Spleen (tissue), 11 donors: ENCODE measurements around the gene TSBP1. TPM values are rescaled to one million over a fixed set of nuclear protein-coding genes. Genes with fewer than 3 reads are reported as not detected.

ENCODE experiments used
- DNase-seq: peaks from one replicate; pipeline ENCODE4 v3.0.0-alpha.2; 2020
- H3K27ac ChIP-seq, 8 donors: fragments of 200-600 bp; sonication (generic) in 7 of 8; 1 replicate in 4 of 8; 2 replicates in 4 of 8; pipeline versions ENCODE4 v1.5.0 to v1.8.0; 2016 to 2021; ENCODE audit warnings: inconsistent platforms in 4 of 8, mild to moderate bottlenecking in 4 of 8, moderate library complexity in 1 of 8
- H3K27me3 ChIP-seq, 7 donors: fragments of 200-600 bp; sonication (generic) in 6 of 7; replicated peaks in 1 of 7; 1 replicate in 4 of 7; 2 replicates in 3 of 7; pipeline versions ENCODE4 v1.5.0 to v1.8.0; 2016 to 2021; ENCODE audit warnings: inconsistent platforms in 3 of 7, mild to moderate bottlenecking in 1 of 7
- H3K36me3 ChIP-seq, 6 donors: fragments of 200-600 bp; sonication (generic) in 5 of 6; 1 replicate in 4 of 6; 2 replicates in 2 of 6; pipeline versions ENCODE4 v1.5.0 to v1.8.0; 2016 to 2021; ENCODE audit warnings: inconsistent platforms in 2 of 6
- H3K4me1 ChIP-seq, 6 donors: fragments of 200-600 bp; sonication (generic) in 5 of 6; 1 replicate in 3 of 6; 2 replicates in 3 of 6; pipeline versions ENCODE4 v1.5.0 to v1.8.0; 2016 to 2021; ENCODE audit warnings: inconsistent platforms in 3 of 6
- H3K4me3 ChIP-seq, 8 donors: fragments of 200-600 bp; sonication (generic) in 7 of 8; 1 replicate in 4 of 8; 2 replicates in 4 of 8; pipeline versions ENCODE4 v1.5.0 to v1.8.0; 2016 to 2021; ENCODE audit warnings: inconsistent platforms in 4 of 8, mild to moderate bottlenecking in 4 of 8, moderate library complexity in 2 of 8
- H3K9me3 ChIP-seq, 8 donors: fragments of 200-600 bp; sonication (generic) in 7 of 8; 1 replicate in 4 of 8; 2 replicates in 4 of 8; pipeline versions ENCODE4 v1.5.0 to v1.8.0; 2016 to 2021; ENCODE audit warnings: inconsistent platforms in 4 of 8
- CTCF ChIP-seq, 11 experiments: fragments of 200-600 bp in 7 of 11; fragments of 450-650 bp in 4 of 11; sonication (generic) in 4 of 11; IDR thresholded peaks in 8 of 11; conservative IDR thresholded peaks in 3 of 11; 1 replicate in 7 of 11; 2 replicates in 4 of 11; pipeline versions ENCODE4 v1.4.0 to v1.8.0; 2016 to 2021; ENCODE audit warnings: antibody characterized with exemption in 11 of 11, inconsistent platforms in 4 of 11, mild to moderate bottlenecking in 1 of 11
- POLR2A ChIP-seq, 3 donors: fragments of 450-650 bp; IDR thresholded peaks; one replicate each; pipeline ENCODE4 v1.5.1; 2017; ENCODE audit warnings: antibody characterized with exemption in 3 of 3, mild to moderate bottlenecking in 1 of 3
- POLR2AphosphoS5 ChIP-seq, 3 donors: sonication (generic); formaldehyde crosslinking; IDR thresholded peaks; one replicate each; pipeline ENCODE4 v1.5.1; 2017; ENCODE audit warnings: antibody characterized with exemption in 3 of 3
- WGBS, 5 donors: extraction: QIAGEN DNeasy Blood & Tissue Kit in 3 of 5; methylation state at CpG; one replicate each; pipeline versions ENCODE4 v1.1.5 to v1.1.7; 2013 to 2018; 5-methylcytosine and 5-hydroxymethylcytosine counted together
- intact Hi-C: fragments of 100-400 bp; cut with DNase I; formaldehyde crosslinking; loops from one replicate; pipeline ENCODE4 v1.15.0; 2023; ENCODE audit warnings: low total_unique reads
- polyA plus RNA-seq, 3 donors: library from polyadenylated mRNA; stranded (reverse); fragments of 200-250 nt; gene quantifications; one replicate each; pipeline ENCODE4 v1.2.1, GENCODE V29; 2013
- total RNA-seq, 7 donors: library from RNA; depleted of rRNA in 3 of 7; stranded (reverse); fragments of >200 nt in 3 of 7; fragmentation: NEBNext Ultra II Directional in 4 of 7; extraction: Animal tissue kit (Norgen Biotek cat#: 25700) in 4 of 7; gene quantifications; one replicate each; pipeline versions ENCODE4 v1.1.0 to v1.2.1, GENCODE V29; 2016 to 2021
- donor health status: healthy with polysubstance abuse.
- donor health status: DM: no; HTN: no; CAD: no; lungs with moderate emphysema.
- donor health status: DM: no; HTN: no; CAD: no.
- donor health status: Bipolar disorder and iron deficiency.
- donor health status: healthy.
- donor health status: DM: no; HTN: no; CAD: no.
- donor health status: DM: yes; HTN: yes; CAD: no.

Gene TSBP1
- total and polyA plus RNA-seq, 10 donors: not detected

- DNase-seq: no peak
- H3K27me3 ChIP-seq: peaks cover 0 to 65% (median 10%) of the 10 kb centered on the region in 7 donors
- 83 to 96% (median 86%) methylated on average over 9 of the region's 9 CpGs for WGBS, 5 donors
- no peak overlapping the region for H3K27ac ChIP-seq
- H3K9me3 ChIP-seq: no peaks in the 10 kb centered on the region
- H3K4me1 ChIP-seq: no peaks in the 10 kb centered on the region
- no peak for TF ChIP-seq POLR2A (IDR thresholded peaks at IDR 0.05)
- H3K4me3 ChIP-seq: no peak overlapping the region
- no peaks in the 10 kb centered on the region for H3K36me3 ChIP-seq
- intact Hi-C loops: no loop called here
These were observed 34.5 kb upstream of the TSBP1 start for GRCh38 chr6:32406197-32406596.

- Histone ChIP-seq H3K9me3 (no peaks in the 10 kb centered on the region), H3K4me1 (no peaks in the 10 kb centered on the region), H3K27ac (no peak overlapping the region), H3K36me3 (no peaks in the 10 kb centered on the region), H3K27me3 (peaks cover 0 to 62% (median 10%) of the 10 kb centered on the region in 7 donors), H3K4me3 (no peak overlapping the region)
- intact Hi-C loops: no loop called here
- WGBS, 5 donors: 20 to 46% (median 39%) methylated on average over 1 of the region's 1 CpG
- no peak for DNase-seq
- TF ChIP-seq POLR2A (IDR thresholded peaks at IDR 0.05) (no peak), POLR2AphosphoS5 (IDR thresholded peaks at IDR 0.05) (no peak), CTCF (IDR thresholded peaks at IDR 0.05 in 8 of 11, conservative IDR thresholded peaks at IDR 0.05 in 3 of 11) (no peak)
These were observed 34.0 kb upstream of the TSBP1 start for GRCh38 chr6:32405656-32406055.

GRCh38 chr6:32402812-32403211, 31.1 kb upstream of the TSBP1 start:
- Histone ChIP-seq H3K9me3 (no peaks in the 10 kb centered on the region), H3K27ac (no peak overlapping the region), H3K4me3 (no peak overlapping the region), H3K36me3 (no peaks in the 10 kb centered on the region), H3K4me1 (no peaks in the 10 kb centered on the region), H3K27me3 (peaks cover 0 to 47% (median 10%) of the 10 kb centered on the region in 7 donors)
- no peak for DNase-seq
- WGBS, 5 donors: 67 to 88% (median 83%) methylated on average over 8 of the region's 8 CpGs
- intact Hi-C loops: no loop called here
- TF ChIP-seq POLR2A (IDR thresholded peaks at IDR 0.05) (no peak), CTCF (IDR thresholded peaks at IDR 0.05 in 8 of 11, conservative IDR thresholded peaks at IDR 0.05 in 3 of 11) (no peak), POLR2AphosphoS5 (IDR thresholded peaks at IDR 0.05) (no peak)

GRCh38 chr6:32401284-32401963, 29.7 kb upstream of the TSBP1 start:
- Histone ChIP-seq H3K4me3 (no peak overlapping the region), H3K4me1 (no peaks in the 10 kb centered on the region), H3K36me3 (no peaks in the 10 kb centered on the region), H3K27me3 (peaks cover 0 to 34% (median 7%) of the 10 kb centered on the region in 7 donors), H3K9me3 (no peaks in the 10 kb centered on the region), H3K27ac (no peak overlapping the region)
- WGBS, 5 donors: 38 to 51% (median 44%) methylated on average over 4 of the region's 4 CpGs
- DNase-seq: no peak
- intact Hi-C loops: no loop called here
- no peak for TF ChIP-seq POLR2AphosphoS5 (IDR thresholded peaks at IDR 0.05)
- TF ChIP-seq CTCF (IDR thresholded peaks at IDR 0.05 in 8 of 11, conservative IDR thresholded peaks at IDR 0.05 in 3 of 11): no peak
- TF ChIP-seq POLR2A (IDR thresholded peaks at IDR 0.05): no peak
